H9 (cell line): Measurements from ENCODE around the gene TTC33. TPM values are rescaled to one million over a fixed set of nuclear protein-coding genes. Genes with fewer than 3 reads are reported as not detected.

Experiments used
- DNase-seq: peaks from one replicate; pipeline ENCODE4 v3.0.0-alpha.2; 2017
- H2AFZ ChIP-seq: one replicate; pipeline ENCODE4 v1.6.1; 2013; ENCODE audit warnings: mild to moderate bottlenecking, low read length, control low read depth, moderate library complexity
- H2AK5ac ChIP-seq: 2 replicates; pipeline ENCODE4 v1.6.1; 2013; ENCODE audit warnings: low read length, control low read depth, mixed read lengths; ENCODE audit not compliant: insufficient read length
- H2BK120ac ChIP-seq: one replicate; pipeline ENCODE4 v1.6.1; 2013; ENCODE audit warnings: low read depth, mild to moderate bottlenecking, low read length, control low read depth, inconsistent platforms; ENCODE audit not compliant: poor library complexity, severe bottlenecking
- H2BK12ac ChIP-seq: 2 replicates; pipeline ENCODE4 v1.6.1; 2013; ENCODE audit warnings: low read length, control low read depth, mixed read lengths, low read depth; ENCODE audit not compliant: insufficient read length
- H2BK15ac ChIP-seq: 2 replicates; pipeline ENCODE4 v1.6.1; 2013; ENCODE audit warnings: low read depth, low read length, control low read depth
- H2BK20ac ChIP-seq: one replicate; pipeline ENCODE4 v1.6.1; 2013; ENCODE audit warnings: low read depth, mild to moderate bottlenecking, low read length, control low read depth, inconsistent platforms; ENCODE audit not compliant: poor library complexity, severe bottlenecking
- H2BK5ac ChIP-seq: 2 replicates; pipeline ENCODE4 v1.6.1; 2013; ENCODE audit warnings: low read length, control low read depth, mixed read lengths; ENCODE audit not compliant: insufficient read length
- H3K14ac ChIP-seq: 2 replicates; pipeline ENCODE4 v1.6.1; 2013; ENCODE audit warnings: low read length, control low read depth; ENCODE audit not compliant: insufficient read depth
- H3K18ac ChIP-seq: 2 replicates; pipeline ENCODE4 v1.6.1; 2013; ENCODE audit warnings: low read depth, mild to moderate bottlenecking, mixed read lengths, low read length, control low read depth; ENCODE audit not compliant: insufficient read length
- H3K23ac ChIP-seq: 2 replicates; pipeline ENCODE4 v1.6.1; 2013; ENCODE audit warnings: low read length, control low read depth, mixed read lengths, low read depth; ENCODE audit not compliant: insufficient read length
- H3K23me2 ChIP-seq: 2 replicates; pipeline ENCODE4 v1.6.1; 2013; ENCODE audit warnings: low read depth, mild to moderate bottlenecking, mixed read lengths, low read length, control low read depth; ENCODE audit not compliant: insufficient read length, poor library complexity, severe bottlenecking
- H3K27ac ChIP-seq: 2 replicates; pipeline ENCODE4 v1.5.1; 2013; ENCODE audit warnings: low read length, control low read depth, mixed read lengths, low read depth; ENCODE audit not compliant: insufficient read length
- H3K27me3 ChIP-seq: 2 replicates; pipeline ENCODE4 v1.6.1; 2013; ENCODE audit warnings: low read length, control low read depth, inconsistent platforms; ENCODE audit not compliant: insufficient read depth
- H3K4ac ChIP-seq: 2 replicates; pipeline ENCODE4 v1.6.1; 2013; ENCODE audit warnings: low read depth, mild to moderate bottlenecking, control low read depth, inconsistent platforms, low read length, moderate library complexity
- H3K4me1 ChIP-seq: 2 replicates; pipeline ENCODE4 v1.6.1; 2013; ENCODE audit warnings: low read length, control low read depth, inconsistent platforms; ENCODE audit not compliant: insufficient read depth
- H3K4me2 ChIP-seq: 2 replicates; pipeline ENCODE4 v1.6.1; 2013; ENCODE audit warnings: low read length, control low read depth, mixed read lengths; ENCODE audit not compliant: insufficient read length, insufficient read depth
- H3K56ac ChIP-seq: 2 replicates; pipeline ENCODE4 v1.6.1; 2013; ENCODE audit warnings: low read depth, mild to moderate bottlenecking, mixed read lengths, low read length, control low read depth; ENCODE audit not compliant: insufficient read length
- H3K79me1 ChIP-seq: 2 replicates; pipeline ENCODE4 v1.6.1; 2013; ENCODE audit warnings: low read depth, mild to moderate bottlenecking, moderate library complexity, low read length, control low read depth, inconsistent platforms; ENCODE audit not compliant: insufficient read depth, poor library complexity, severe bottlenecking
- H3K79me2 ChIP-seq: 2 replicates; pipeline ENCODE4 v1.6.1; 2013; ENCODE audit warnings: low read length, control low read depth, inconsistent platforms; ENCODE audit not compliant: insufficient read depth
- H3K9ac ChIP-seq: 2 replicates; pipeline ENCODE4 v1.6.1; 2013; ENCODE audit warnings: low read length, control low read depth, mixed read lengths; ENCODE audit not compliant: insufficient read length; ENCODE audit errors: extremely low read depth
- H3K9me3 ChIP-seq: one replicate; pipeline ENCODE4 v1.6.1; 2013; ENCODE audit warnings: low read depth, low read length, inconsistent platforms; ENCODE audit not compliant: control insufficient read depth
- H3T11ph ChIP-seq: one replicate; pipeline ENCODE4 v1.6.1; 2013; ENCODE audit warnings: mild to moderate bottlenecking, low read length, control low read depth, inconsistent platforms
- H4K20me1 ChIP-seq: one replicate; pipeline ENCODE4 v1.6.1; 2013; ENCODE audit not compliant: control insufficient read depth, insufficient read length, insufficient read depth
- H4K5ac ChIP-seq: 2 replicates; pipeline ENCODE4 v1.6.1; 2013; ENCODE audit warnings: low read depth, mild to moderate bottlenecking, mixed read lengths, low read length, control low read depth; ENCODE audit not compliant: insufficient read length
- H4K8ac ChIP-seq: replicated peaks from 2 replicates; pipeline ENCODE4 v1.6.1; 2013; ENCODE audit warnings: low read length, control low read depth, mixed read lengths, low read depth; ENCODE audit not compliant: insufficient read length
- H4K91ac ChIP-seq: 2 replicates; pipeline ENCODE4 v1.6.1; 2013; ENCODE audit warnings: low read depth, mild to moderate bottlenecking, moderate library complexity, mixed read lengths, low read length, control low read depth; ENCODE audit not compliant: insufficient read length
- H3K27ac Mint-ChIP-seq, 3 experiments: 2 replicates in 2 of 3; 3 replicates in 1 of 3; pipeline ENCODE4 v1.8.0; 2020 to 2021; ENCODE audit warnings: mixed read lengths in 3 of 3, mild to moderate bottlenecking in 1 of 3, moderate library complexity in 1 of 3
- H3K27me3 Mint-ChIP-seq: 2 replicates; pipeline ENCODE4 v1.8.0; 2021; ENCODE audit warnings: low read depth, mild to moderate bottlenecking, moderate library complexity, mixed read lengths
- H3K36me3 Mint-ChIP-seq, 3 experiments: 2 replicates in 2 of 3; 3 replicates in 1 of 3; pipeline ENCODE4 v1.8.0; 2020 to 2021; ENCODE audit warnings: low read depth in 3 of 3, mixed read lengths in 3 of 3; ENCODE audit not compliant: insufficient read depth in 1 of 3
- H3K4me1 Mint-ChIP-seq, 2 experiments: 2 replicates each; pipeline ENCODE4 v1.8.0; 2020; ENCODE audit warnings: mixed read lengths in 2 of 2
- H3K4me3 Mint-ChIP-seq, 2 experiments: 2 replicates in 1 of 2; 3 replicates in 1 of 2; pipeline ENCODE4 v1.8.0; 2020 to 2021; ENCODE audit warnings: mild to moderate bottlenecking in 2 of 2, mixed read lengths in 2 of 2, moderate library complexity in 1 of 2
- H3K9me3 Mint-ChIP-seq, 2 experiments: 2 replicates in 1 of 2; 3 replicates in 1 of 2; pipeline ENCODE4 v1.8.0; 2020; ENCODE audit warnings: mild to moderate bottlenecking in 2 of 2, mixed read lengths in 2 of 2, moderate library complexity in 1 of 2
- whole genome bisulfite sequencing: extraction: QIAGEN DNeasy Blood & Tissue Kit; methylation state at CpG from one replicate; pipeline ENCODE4 v1.1.7; 2013; ENCODE audit warnings: missing lambda C conversion rate, low lambda C conversion rate, mixed read lengths; ENCODE audit not compliant: insufficient read length; ENCODE audit errors: extremely low coverage; 5-methylcytosine and 5-hydroxymethylcytosine counted together
- total RNA-seq: library from RNA; stranded (reverse); gene quantifications from 2 replicates; pipeline ENCODE4 v1.2.1, GENCODE V29; 2021
- TF ChIP-seq, protein P1 (sequence below): fragments of 200-600 bp; sonication (generic); conservative IDR thresholded peaks from 3 replicates; pipeline ENCODE4 v1.8.0; 2021; ENCODE audit warnings: antibody characterized with exemption, mild to moderate bottlenecking

The TTC33 gene
- total RNA-seq, 1 experiment from 2014 or later: 7.3 TPM

DNA sequence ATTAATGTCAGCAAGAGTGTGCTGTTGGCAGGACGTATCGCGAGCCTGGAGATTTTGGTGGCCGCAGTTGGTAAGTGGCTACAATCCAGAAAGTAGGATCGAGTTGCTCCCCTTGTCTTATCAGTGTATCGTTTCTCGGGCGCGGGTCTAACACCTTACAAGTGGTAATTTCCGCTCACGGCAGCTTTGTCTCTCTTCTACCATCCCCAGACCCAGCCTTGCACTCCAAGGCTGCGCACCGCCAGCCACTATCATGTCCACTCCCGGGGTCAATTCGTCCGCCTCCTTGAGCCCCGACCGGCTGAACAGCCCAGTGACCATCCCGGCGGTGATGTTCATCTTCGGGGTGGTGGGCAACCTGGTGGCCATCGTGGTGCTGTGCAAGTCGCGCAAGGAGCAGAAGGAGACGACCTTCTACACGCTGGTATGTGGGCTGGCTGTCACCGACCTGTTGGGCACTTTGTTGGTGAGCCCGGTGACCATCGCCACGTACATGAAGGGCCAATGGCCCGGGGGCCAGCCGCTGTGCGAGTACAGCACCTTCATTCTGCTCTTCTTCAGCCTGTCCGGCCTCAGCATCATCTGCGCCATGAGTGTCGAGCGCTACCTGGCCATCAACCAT lies 74.9 kb downstream of the TTC33 start:
- H3K4me3 Mint-ChIP-seq: peak overlapping the region; percentile 81 to 89
- Histone ChIP-seq H4K20me1 (no peaks in the 10 kb centered on the region), H3K56ac (no peak overlapping the region), H4K5ac (no peak overlapping the region), H3K23ac (no peak overlapping the region), H4K91ac (no peak overlapping the region), H2BK5ac (no peak overlapping the region), H3K79me1 (no peaks in the 10 kb centered on the region), H2AFZ (no peak overlapping the region), H3K4me1 (peaks cover 5% of the 10 kb centered on the region; the same call in 1 of the 2 replicates), H3K4ac (no peak overlapping the region), H3K18ac (no peak overlapping the region), H4K8ac (no peak overlapping the region), H2BK20ac (no peak overlapping the region), H3K9me3 (no peaks in the 10 kb centered on the region), H2BK120ac (no peak overlapping the region), H3K14ac (no peak overlapping the region), H3K4me2 (peak overlapping the region; percentile 65), H3K79me2 (no peaks in the 10 kb centered on the region), H3K27ac (no peak overlapping the region), H2BK15ac (no peak overlapping the region), H3K27me3 (peaks cover 29% of the 10 kb centered on the region), H2AK5ac (no peak overlapping the region), H3K9ac (no peak overlapping the region), H2BK12ac (no peak overlapping the region), H3K23me2 (peaks cover 27% of the 10 kb centered on the region), H3T11ph (no peak overlapping the region)
- no CpG with 5 or more reads among the region's 37 CpGs for WGBS
- no peak overlapping the region for H3K27ac Mint-ChIP-seq
- TF ChIP-seq, protein P1, sequence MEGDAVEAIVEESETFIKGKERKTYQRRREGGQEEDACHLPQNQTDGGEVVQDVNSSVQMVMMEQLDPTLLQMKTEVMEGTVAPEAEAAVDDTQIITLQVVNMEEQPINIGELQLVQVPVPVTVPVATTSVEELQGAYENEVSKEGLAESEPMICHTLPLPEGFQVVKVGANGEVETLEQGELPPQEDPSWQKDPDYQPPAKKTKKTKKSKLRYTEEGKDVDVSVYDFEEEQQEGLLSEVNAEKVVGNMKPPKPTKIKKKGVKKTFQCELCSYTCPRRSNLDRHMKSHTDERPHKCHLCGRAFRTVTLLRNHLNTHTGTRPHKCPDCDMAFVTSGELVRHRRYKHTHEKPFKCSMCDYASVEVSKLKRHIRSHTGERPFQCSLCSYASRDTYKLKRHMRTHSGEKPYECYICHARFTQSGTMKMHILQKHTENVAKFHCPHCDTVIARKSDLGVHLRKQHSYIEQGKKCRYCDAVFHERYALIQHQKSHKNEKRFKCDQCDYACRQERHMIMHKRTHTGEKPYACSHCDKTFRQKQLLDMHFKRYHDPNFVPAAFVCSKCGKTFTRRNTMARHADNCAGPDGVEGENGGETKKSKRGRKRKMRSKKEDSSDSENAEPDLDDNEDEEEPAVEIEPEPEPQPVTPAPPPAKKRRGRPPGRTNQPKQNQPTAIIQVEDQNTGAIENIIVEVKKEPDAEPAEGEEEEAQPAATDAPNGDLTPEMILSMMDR: peak; percentile 41; the same call in 1 of the 3 replicates
- peaks cover 57% of the 10 kb centered on the region for H3K27me3 Mint-ChIP-seq
- H3K36me3 Mint-ChIP-seq: peaks cover 0 to 3% (median 0%) of the 10 kb centered on the region in 3 experiments; a peak in 1 of 7 replicates
- DNase-seq: peak; percentile 54
- peaks cover 39 to 43% of the 10 kb centered on the region in 2 experiments for H3K4me1 Mint-ChIP-seq
- peaks cover 3% of the 10 kb centered on the region in 2 experiments; a peak in 3 of 5 replicates for H3K9me3 Mint-ChIP-seq
